Astrocyte (in vitro differentiated cells and primary cell): ENCODE results near the gene ARHGAP44. TPM values are rescaled to one million over a fixed set of nuclear protein-coding genes. Genes with fewer than 3 reads are reported as not detected.

Experiments used
- DNase-seq: peaks from one replicate; pipeline ENCODE4 v3.0.0-alpha.2; 2010; ENCODE audit warnings: low read depth
- FAIRE-seq: peaks from 2 replicates; lab custom pipeline; 2011; peaks lifted over from hg19 to GRCh38; lab: Jason Lieb, UNC
- H2AFZ ChIP-seq: 2 replicates; pipeline ENCODE4 v1.6.0; 2012; ENCODE audit warnings: low read depth, low read length, inconsistent platforms
- H3K27ac ChIP-seq: 2 replicates; pipeline ENCODE4 v1.5.1; 2011; ENCODE audit warnings: low read depth, low read length, inconsistent platforms
- H3K27me3 ChIP-seq: 2 replicates; pipeline ENCODE4 v1.6.0; 2011; ENCODE audit warnings: low read length, inconsistent platforms; ENCODE audit not compliant: insufficient read depth
- H3K36me3 ChIP-seq: 2 replicates; pipeline ENCODE4 v1.5.1; 2011; ENCODE audit warnings: low read length, inconsistent platforms; ENCODE audit not compliant: insufficient read depth
- H3K4me1 ChIP-seq: 2 replicates; pipeline ENCODE4 v1.5.1; 2011; ENCODE audit warnings: low read length, inconsistent platforms; ENCODE audit not compliant: insufficient read depth
- H3K4me2 ChIP-seq: 2 replicates; pipeline ENCODE4 v1.6.0; 2012; ENCODE audit warnings: low read length, inconsistent platforms
- H3K4me3 ChIP-seq: 2 replicates; pipeline ENCODE4 v1.5.1; 2011; ENCODE audit warnings: low read depth, mild to moderate bottlenecking, low read length, inconsistent platforms; ENCODE audit not compliant: insufficient read depth
- H3K79me2 ChIP-seq: 2 replicates; pipeline ENCODE4 v1.6.0; 2012; ENCODE audit warnings: mild to moderate bottlenecking, low read length, inconsistent platforms; ENCODE audit not compliant: insufficient read depth
- H3K9ac ChIP-seq: 2 replicates; pipeline ENCODE4 v1.6.0; 2012; ENCODE audit warnings: mild to moderate bottlenecking, low read length, inconsistent platforms
- H3K9me3 ChIP-seq: 2 replicates; pipeline ENCODE4 v1.5.1; 2012; ENCODE audit warnings: low read depth, mild to moderate bottlenecking, low read length, inconsistent platforms; ENCODE audit not compliant: insufficient read depth
- H4K20me1 ChIP-seq: 2 replicates; pipeline ENCODE4 v1.6.0; 2012; ENCODE audit warnings: low read length, inconsistent platforms; ENCODE audit not compliant: insufficient read depth
- H3K27ac Mint-ChIP-seq: one replicate; pipeline ENCODE4 v1.8.0; 2021; ENCODE audit warnings: mild to moderate bottlenecking, mixed read lengths; ENCODE audit not compliant: unreplicated experiment
- H3K27me3 Mint-ChIP-seq: one replicate; pipeline ENCODE4 v1.8.0; 2021; ENCODE audit warnings: low read depth, mixed read lengths; ENCODE audit not compliant: unreplicated experiment
- H3K36me3 Mint-ChIP-seq: one replicate; pipeline ENCODE4 v1.8.0; 2021; ENCODE audit warnings: low read depth, mixed read lengths; ENCODE audit not compliant: unreplicated experiment
- H3K4me1 Mint-ChIP-seq: one replicate; pipeline ENCODE4 v1.8.0; 2021; ENCODE audit warnings: low read depth, mixed read lengths; ENCODE audit not compliant: unreplicated experiment
- H3K4me3 Mint-ChIP-seq: one replicate; pipeline ENCODE4 v1.8.0; 2021; ENCODE audit warnings: mild to moderate bottlenecking, moderate library complexity, mixed read lengths; ENCODE audit not compliant: unreplicated experiment
- H3K9me3 Mint-ChIP-seq: one replicate; pipeline ENCODE4 v1.8.0; 2021; ENCODE audit warnings: mild to moderate bottlenecking, mixed read lengths; ENCODE audit not compliant: unreplicated experiment
- CTCF ChIP-seq: IDR thresholded peaks from 2 replicates; pipeline ENCODE4 v1.5.1; 2011; ENCODE audit warnings: low read depth, mild to moderate bottlenecking, inconsistent platforms, low read length, moderate library complexity; ENCODE audit not compliant: insufficient read depth
- EZH2 ChIP-seq: IDR thresholded peaks from 2 replicates; pipeline ENCODE4 v1.6.1; 2012; ENCODE audit warnings: mild to moderate bottlenecking, low read length, inconsistent platforms; ENCODE audit not compliant: insufficient read depth
- total RNA-seq: library from RNA; stranded (reverse); gene quantifications from 2 replicates; pipeline ENCODE4 v1.2.1, GENCODE V29; 2021

ARHGAP44 gene
- total RNA-seq, 1 donor from 2014 or later: 3.0 TPM

GRCh38 chr17:12992676-12993075 lies 203.4 kb downstream of the ARHGAP44 start:
- Histone ChIP-seq H3K27ac (no peak overlapping the region), H3K4me3 (no peak overlapping the region), H3K9ac (no peak overlapping the region), H3K79me2 (no peaks in the 10 kb centered on the region), H3K27me3 (no peaks in the 10 kb centered on the region), H3K36me3 (peaks cover 40% of the 10 kb centered on the region), H3K4me2 (no peak overlapping the region), H3K4me1 (no peaks in the 10 kb centered on the region), H4K20me1 (peaks cover 8% of the 10 kb centered on the region), H2AFZ (no peak overlapping the region), H3K9me3 (no peaks in the 10 kb centered on the region)
- no peak for DNase-seq
- H3K36me3 Mint-ChIP-seq: no peaks in the 10 kb centered on the region
- FAIRE-seq: no peak
- no peak overlapping the region for H3K27ac Mint-ChIP-seq
- H3K9me3 Mint-ChIP-seq: no peaks in the 10 kb centered on the region
- H3K4me1 Mint-ChIP-seq: no peaks in the 10 kb centered on the region
- no peaks in the 10 kb centered on the region for H3K27me3 Mint-ChIP-seq
- TF ChIP-seq EZH2: no peak
- TF ChIP-seq CTCF: no peak
- H3K4me3 Mint-ChIP-seq: no peak overlapping the region

- H3K4me3 ChIP-seq: no peak overlapping the region
- H3K4me2 ChIP-seq: no peak overlapping the region
- no peak overlapping the region for H3K27ac ChIP-seq
- no peak overlapping the region for H3K27ac Mint-ChIP-seq
- no peak overlapping the region for H3K4me3 Mint-ChIP-seq
- H3K9me3 ChIP-seq: no peaks in the 10 kb centered on the region
- no peaks in the 10 kb centered on the region for H3K4me1 Mint-ChIP-seq
- H3K36me3 Mint-ChIP-seq: no peaks in the 10 kb centered on the region
- FAIRE-seq (no peak), DNase-seq (no peak)
- H3K27me3 ChIP-seq: no peaks in the 10 kb centered on the region
- no peak overlapping the region for H3K9ac ChIP-seq
- no peak overlapping the region for H2AFZ ChIP-seq
- H3K9me3 Mint-ChIP-seq: no peaks in the 10 kb centered on the region
- no peaks in the 10 kb centered on the region for H3K79me2 ChIP-seq
- peaks cover 49% of the 10 kb centered on the region for H3K36me3 ChIP-seq
- H3K4me1 ChIP-seq: no peaks in the 10 kb centered on the region
- TF ChIP-seq CTCF (no peak), EZH2 (no peak)
- peaks cover 8% of the 10 kb centered on the region for H4K20me1 ChIP-seq
- H3K27me3 Mint-ChIP-seq: no peaks in the 10 kb centered on the region
Observed at GRCh38 chr17:12993631-12994030, 204.3 kb downstream of the ARHGAP44 start.

- Histone ChIP-seq H3K4me1 (no peaks in the 10 kb centered on the region), H3K9ac (no peak overlapping the region), H4K20me1 (peaks cover 8% of the 10 kb centered on the region), H3K79me2 (no peaks in the 10 kb centered on the region), H3K9me3 (no peaks in the 10 kb centered on the region), H3K36me3 (peaks cover 56% of the 10 kb centered on the region), H3K4me3 (no peak overlapping the region), H3K27ac (no peak overlapping the region), H3K4me2 (no peak overlapping the region), H2AFZ (no peak overlapping the region), H3K27me3 (no peaks in the 10 kb centered on the region)
- Mint-ChIP-seq H3K27ac (no peak overlapping the region), H3K4me1 (no peaks in the 10 kb centered on the region), H3K36me3 (no peaks in the 10 kb centered on the region), H3K4me3 (no peak overlapping the region), H3K9me3 (no peaks in the 10 kb centered on the region), H3K27me3 (no peaks in the 10 kb centered on the region)
- no peak for TF ChIP-seq CTCF
- DNase-seq (no peak), FAIRE-seq (no peak)
Observed at GRCh38 chr17:12994341-12995074, 205.2 kb downstream of the ARHGAP44 start.
